CD4-positive, CD25-positive, alpha-beta regulatory T cell (primary cell): ENCODE measurements around the gene PIGQ. TPM values are rescaled to one million over a fixed set of nuclear protein-coding genes. Genes with fewer than 3 reads are reported as not detected.

ENCODE experiments used
- ATAC-seq, 2 donors: fragments of 150-1000 bp; cut with Tn5 transposase; one replicate each; pipeline ENCODE4 v1.10.0; 2021; ENCODE audit warnings: low read depth in 2 of 2, moderate number of reproducible peaks in 2 of 2, moderate library complexity in 1 of 2
- DNase-seq, 3 donors: peaks; one replicate each; pipeline versions ENCODE4 v3.0.0 to v3.0.0-alpha.2; 2012 to 2022; ENCODE audit warnings: mixed read lengths in 1 of 3
- H3K27ac ChIP-seq: one replicate; pipeline ENCODE4 v1.7.0; 2013; ENCODE audit warnings: mild to moderate bottlenecking, low read length; ENCODE audit not compliant: insufficient read depth, poor library complexity, severe bottlenecking
- H3K27me3 ChIP-seq: one replicate; pipeline ENCODE4 v1.7.0; 2013; ENCODE audit warnings: low read length; ENCODE audit not compliant: control insufficient read depth, insufficient read depth
- H3K36me3 ChIP-seq: one replicate; pipeline ENCODE4 v1.7.0; 2013; ENCODE audit warnings: mild to moderate bottlenecking, low read length, moderate library complexity; ENCODE audit not compliant: control insufficient read depth, insufficient read depth
- H3K4me1 ChIP-seq: 2 replicates; pipeline ENCODE4 v1.7.0; 2013; ENCODE audit warnings: mild to moderate bottlenecking, low read length; ENCODE audit not compliant: insufficient read depth, control insufficient read depth, poor library complexity, severe bottlenecking
- H3K4me3 ChIP-seq: one replicate; pipeline ENCODE4 v1.7.0; 2013; ENCODE audit warnings: low read depth, mild to moderate bottlenecking, low read length, moderate library complexity
- H3K9me3 ChIP-seq, 2 experiments: 1 replicate in 1 of 2; 2 replicates in 1 of 2; pipeline ENCODE4 v1.7.0; 2013; ENCODE audit warnings: low read length in 2 of 2, mild to moderate bottlenecking in 1 of 2, moderate library complexity in 1 of 2; ENCODE audit not compliant: control insufficient read depth in 2 of 2
- H3K27ac Mint-ChIP-seq, 3 donors: one replicate each; pipeline ENCODE4 v1.8.0; 2020 to 2022; ENCODE audit warnings: mild to moderate bottlenecking in 3 of 3, mixed read lengths in 3 of 3, moderate library complexity in 2 of 3
- H3K27me3 Mint-ChIP-seq: one replicate; pipeline ENCODE4 v1.8.0; 2022; ENCODE audit warnings: mild to moderate bottlenecking, mixed read lengths
- H3K36me3 Mint-ChIP-seq: one replicate; pipeline ENCODE4 v1.8.0; 2020; ENCODE audit warnings: mixed read lengths
- H3K4me1 Mint-ChIP-seq, 4 donors: one replicate each; pipeline ENCODE4 v1.8.0; 2020 to 2022; ENCODE audit warnings: mixed read lengths in 4 of 4, mild to moderate bottlenecking in 1 of 4
- H3K4me3 Mint-ChIP-seq, 4 donors: one replicate each; pipeline ENCODE4 v1.8.0; 2020 to 2022; ENCODE audit warnings: mild to moderate bottlenecking in 4 of 4, mixed read lengths in 4 of 4, moderate library complexity in 3 of 4
- H3K9me3 Mint-ChIP-seq, 7 donors: one replicate each; pipeline ENCODE4 v1.8.0; 2020 to 2022; ENCODE audit warnings: mixed read lengths in 7 of 7, mild to moderate bottlenecking in 3 of 7, moderate library complexity in 2 of 7
- polyA plus RNA-seq, 4 donors: library from polyadenylated mRNA; unstranded; fragments of 300-500 nt; fragmentation: Illumina TruSeq; gene quantifications; one replicate each; pipeline ENCODE4 v1.2.3, GENCODE V29; 2021
- total RNA-seq: library from RNA; stranded (reverse); gene quantifications from one replicate; pipeline ENCODE4 v1.2.3, GENCODE V29; 2022

The PIGQ gene
- total and polyA plus RNA-seq, 5 donors from 2014 or later = 11.6 to 25.7 (median 13.1) TPM

DNA sequence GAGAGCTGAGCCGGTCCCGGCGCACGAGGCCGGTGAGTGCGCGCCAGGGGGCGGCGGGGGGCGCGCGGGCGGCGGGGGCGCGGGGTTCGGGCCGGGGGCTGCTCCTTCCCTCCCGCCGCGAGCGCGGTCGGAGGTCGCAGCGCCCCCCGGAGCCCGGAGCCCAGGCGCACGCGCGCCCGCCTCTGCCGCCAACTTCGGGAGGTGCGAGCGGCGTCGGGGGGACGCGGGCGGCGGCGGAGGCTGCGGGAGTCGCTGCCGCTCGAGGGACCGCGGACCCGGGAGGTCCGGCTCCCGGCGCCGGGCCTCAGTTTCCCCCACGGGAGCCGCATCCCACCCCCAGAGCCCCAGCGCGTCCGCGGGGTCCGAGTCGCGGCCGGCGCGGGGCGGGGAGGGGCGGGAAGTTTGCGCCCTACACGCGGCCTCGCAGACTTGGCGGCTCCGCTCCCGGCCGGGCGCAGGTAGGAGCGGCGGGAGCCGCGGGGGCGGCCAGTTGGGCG is 9.5 kb upstream of the PIGQ start, which contains the start of gene PRR35:
Gene PRR35, plus strand, starts transcription at position 191 of the 497 bp plus-strand sequence. CDS start 2,901 bp downstream, outside the sequence.
- Histone ChIP-seq H3K27ac (no peak within 1 kb of the TSS), H3K27me3 (no peaks in the 10 kb centered on the region), H3K4me3 (no peak within 1 kb of the TSS), H3K4me1 (no peaks in the 10 kb centered on the region), H3K9me3 (no peaks in the 10 kb centered on the region), H3K36me3 (no peaks in the 10 kb centered on the region)
- H3K4me3 Mint-ChIP-seq = no peak within 1 kb of the TSS
- peaks cover 0 to 3% (median 0%) of the 10 kb centered on the region in 7 donors for H3K9me3 Mint-ChIP-seq
- H3K27me3 Mint-ChIP-seq = peaks cover 11% of the 10 kb centered on the region
- no peak within 1 kb of the TSS for H3K27ac Mint-ChIP-seq
- DNase-seq (no peak), ATAC-seq (no peak)
- no peaks in the 10 kb centered on the region for H3K36me3 Mint-ChIP-seq
- peaks cover 0 to 3% (median 0%) of the 10 kb centered on the region in 4 donors for H3K4me1 Mint-ChIP-seq

DNA sequence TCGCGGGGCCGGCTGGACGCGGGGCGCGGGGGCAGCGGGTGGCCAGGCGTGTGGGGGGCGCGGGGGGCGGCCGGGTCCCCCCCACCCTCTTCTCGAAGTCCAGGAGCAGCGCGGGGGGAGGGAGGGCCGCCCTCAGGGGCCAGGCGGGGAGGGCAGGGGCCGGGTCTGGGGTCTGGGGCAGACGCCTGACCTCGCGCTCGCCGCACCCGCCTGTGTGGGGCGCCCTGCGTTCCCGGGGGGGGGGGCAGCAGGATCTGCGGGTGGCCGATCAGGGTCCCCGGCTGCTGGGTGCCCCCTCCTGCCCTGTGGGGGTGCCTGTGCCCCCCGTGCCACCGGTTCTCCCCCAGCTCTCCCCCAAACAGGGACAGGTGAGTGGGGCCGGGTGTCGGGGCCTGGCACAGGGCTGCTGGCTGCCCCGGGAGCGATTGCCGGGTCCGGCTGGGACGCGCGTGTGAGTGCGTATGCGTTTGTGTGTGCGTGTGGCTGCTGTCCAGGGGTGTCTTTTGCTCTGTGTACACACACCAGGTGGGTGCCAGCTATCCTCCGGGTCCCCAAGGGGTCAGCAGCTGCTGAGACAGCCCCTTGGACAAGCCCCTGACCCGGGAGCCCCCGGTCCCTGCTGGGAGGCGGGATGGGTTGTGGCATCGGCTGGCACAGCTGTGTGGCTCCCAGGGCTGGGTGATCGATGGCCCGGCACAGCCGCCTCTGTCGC is 8.9 kb upstream of the PIGQ start:
- Histone ChIP-seq H3K4me3 (no peak overlapping the region), H3K9me3 (no peaks in the 10 kb centered on the region), H3K36me3 (no peaks in the 10 kb centered on the region), H3K27ac (no peak overlapping the region), H3K27me3 (no peaks in the 10 kb centered on the region), H3K4me1 (peaks cover 3% of the 10 kb centered on the region)
- H3K4me1 Mint-ChIP-seq = peaks cover 0 to 3% (median 0%) of the 10 kb centered on the region in 4 donors
- H3K9me3 Mint-ChIP-seq = peaks cover 0 to 3% (median 0%) of the 10 kb centered on the region in 7 donors
- no peaks in the 10 kb centered on the region for H3K36me3 Mint-ChIP-seq
- peaks cover 11% of the 10 kb centered on the region for H3K27me3 Mint-ChIP-seq
- DNase-seq (no peak), ATAC-seq (no peak)
- H3K27ac Mint-ChIP-seq = no peak overlapping the region
- no peak overlapping the region for H3K4me3 Mint-ChIP-seq

DNA sequence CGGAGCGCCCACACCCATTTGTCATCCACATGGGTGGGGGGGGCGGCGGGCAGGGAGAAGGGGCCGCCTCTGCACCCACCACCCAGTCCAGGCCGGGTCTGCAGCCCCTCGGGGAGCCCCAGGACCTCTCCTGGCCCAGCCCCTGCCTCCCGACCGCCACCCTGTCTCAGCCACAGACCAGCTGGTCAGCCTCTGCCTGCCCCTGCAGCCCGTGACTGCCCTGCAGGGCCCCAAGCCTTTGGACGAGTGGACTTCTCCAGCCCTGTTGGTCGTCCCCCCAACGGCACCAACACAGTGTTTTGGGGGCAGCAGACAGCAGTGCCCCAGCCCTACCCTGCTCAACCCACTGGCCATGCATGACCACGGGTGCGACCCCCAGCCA is 8.4 kb upstream of the PIGQ start:
- Mint-ChIP-seq H3K27me3 (peaks cover 11% of the 10 kb centered on the region), H3K4me1 (peaks cover 0 to 5% (median 0%) of the 10 kb centered on the region in 4 donors)
- no peak for ATAC-seq

DNA sequence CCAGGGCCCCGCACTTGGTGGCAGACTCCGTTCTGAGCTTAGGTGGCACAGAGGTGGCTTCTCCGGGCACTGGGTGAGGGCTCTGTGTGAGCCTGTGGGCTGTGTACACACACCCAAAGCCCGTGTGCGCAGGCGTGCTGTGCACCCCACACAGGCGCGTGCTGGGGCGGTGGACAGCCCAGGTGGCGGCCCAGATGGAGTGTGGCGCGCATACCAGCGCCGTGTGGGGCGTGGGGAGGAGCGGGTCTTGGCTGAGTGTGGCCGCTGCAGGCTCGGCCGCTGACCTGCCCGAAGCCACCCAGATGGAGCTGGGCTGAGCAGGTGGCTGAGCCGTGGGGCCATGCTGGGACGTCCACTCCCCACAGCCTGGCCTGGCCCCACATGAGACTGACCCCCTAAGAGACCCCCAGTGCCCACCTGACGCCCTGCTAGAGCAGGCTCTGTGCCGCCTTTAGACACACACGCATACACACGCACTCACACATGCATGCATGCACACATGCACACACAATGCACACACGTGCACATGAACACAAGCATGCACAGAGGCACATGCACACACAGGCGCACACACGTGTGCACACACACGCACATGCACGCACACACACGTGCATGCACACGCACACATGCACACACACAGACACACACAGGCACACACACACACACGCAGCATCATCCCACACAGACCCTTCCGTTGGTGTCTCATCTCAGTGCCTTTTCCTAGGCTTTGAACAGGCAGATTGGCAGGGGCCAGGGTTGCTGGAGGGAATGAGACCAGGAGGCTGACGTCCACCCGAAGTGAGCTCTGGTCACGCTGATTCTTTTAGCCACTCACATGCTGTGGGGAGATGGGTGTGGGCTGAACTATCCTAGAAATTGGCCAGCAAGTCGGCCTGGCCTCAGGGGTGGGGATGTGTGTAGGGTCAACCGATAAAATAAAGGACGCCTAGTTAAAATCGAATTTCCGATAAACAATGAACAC is 7.5 kb upstream of the PIGQ start:
- peaks cover 0 to 3% (median 0%) of the 10 kb centered on the region in 7 donors for H3K9me3 Mint-ChIP-seq
- Histone ChIP-seq H3K4me3 (no peak overlapping the region), H3K36me3 (no peaks in the 10 kb centered on the region), H3K4me1 (peaks cover 17% of the 10 kb centered on the region), H3K27me3 (no peaks in the 10 kb centered on the region), H3K9me3 (no peaks in the 10 kb centered on the region), H3K27ac (no peak overlapping the region)
- H3K4me1 Mint-ChIP-seq = peaks cover 0 to 13% (median 4%) of the 10 kb centered on the region in 4 donors
- H3K4me3 Mint-ChIP-seq = peak overlapping the region in 2 of 4 donors; percentile 35 to 79
- DNase-seq = no peak
- peaks cover 14% of the 10 kb centered on the region for H3K27me3 Mint-ChIP-seq
- no peak for ATAC-seq
- H3K36me3 Mint-ChIP-seq = no peaks in the 10 kb centered on the region
- peak overlapping the region in 2 of 3 donors; percentile 38 to 46 for H3K27ac Mint-ChIP-seq

More for the DNA sequence above, 8.4 kb upstream of the PIGQ start:
- Histone ChIP-seq H3K36me3 (no peaks in the 10 kb centered on the region), H3K4me3 (no peak overlapping the region), H3K27me3 (no peaks in the 10 kb centered on the region), H3K9me3 (no peaks in the 10 kb centered on the region), H3K27ac (no peak overlapping the region), H3K4me1 (peaks cover 9% of the 10 kb centered on the region)
- H3K9me3 Mint-ChIP-seq = peaks cover 0 to 3% (median 0%) of the 10 kb centered on the region in 7 donors
- DNase-seq = no peak
- no peaks in the 10 kb centered on the region for H3K36me3 Mint-ChIP-seq
- H3K4me3 Mint-ChIP-seq = no peak overlapping the region
- H3K27ac Mint-ChIP-seq = no peak overlapping the region

DNA sequence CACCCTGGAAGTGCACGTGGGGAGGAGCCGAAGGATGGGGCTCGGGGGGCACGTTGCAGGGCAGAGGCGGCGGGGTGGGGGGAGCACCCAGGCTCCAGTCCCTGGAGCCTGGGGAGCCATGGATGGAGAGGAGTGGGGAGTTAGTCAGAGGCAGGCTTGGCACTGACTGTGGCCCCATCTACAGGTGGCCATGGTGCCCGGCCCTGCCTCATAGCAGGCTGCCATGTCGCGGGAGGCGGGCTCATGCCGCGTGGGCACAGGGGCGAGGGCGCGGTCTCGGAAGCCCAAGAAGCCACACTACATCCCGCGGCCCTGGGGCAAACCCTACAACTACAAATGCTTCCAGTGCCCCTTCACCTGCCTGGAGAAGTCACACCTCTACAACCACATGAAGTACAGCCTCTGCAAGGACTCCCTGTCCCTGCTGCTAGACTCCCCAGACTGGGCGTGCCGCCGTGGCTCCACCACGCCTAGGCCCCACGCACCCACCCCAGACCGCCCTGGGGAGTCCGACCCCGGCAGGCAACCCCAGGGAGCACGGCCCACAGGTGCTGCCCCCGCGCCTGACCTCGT is 6.6 kb upstream of the PIGQ start:
- no peak overlapping the region for H3K4me3 Mint-ChIP-seq
- no peak for ATAC-seq

DNA sequence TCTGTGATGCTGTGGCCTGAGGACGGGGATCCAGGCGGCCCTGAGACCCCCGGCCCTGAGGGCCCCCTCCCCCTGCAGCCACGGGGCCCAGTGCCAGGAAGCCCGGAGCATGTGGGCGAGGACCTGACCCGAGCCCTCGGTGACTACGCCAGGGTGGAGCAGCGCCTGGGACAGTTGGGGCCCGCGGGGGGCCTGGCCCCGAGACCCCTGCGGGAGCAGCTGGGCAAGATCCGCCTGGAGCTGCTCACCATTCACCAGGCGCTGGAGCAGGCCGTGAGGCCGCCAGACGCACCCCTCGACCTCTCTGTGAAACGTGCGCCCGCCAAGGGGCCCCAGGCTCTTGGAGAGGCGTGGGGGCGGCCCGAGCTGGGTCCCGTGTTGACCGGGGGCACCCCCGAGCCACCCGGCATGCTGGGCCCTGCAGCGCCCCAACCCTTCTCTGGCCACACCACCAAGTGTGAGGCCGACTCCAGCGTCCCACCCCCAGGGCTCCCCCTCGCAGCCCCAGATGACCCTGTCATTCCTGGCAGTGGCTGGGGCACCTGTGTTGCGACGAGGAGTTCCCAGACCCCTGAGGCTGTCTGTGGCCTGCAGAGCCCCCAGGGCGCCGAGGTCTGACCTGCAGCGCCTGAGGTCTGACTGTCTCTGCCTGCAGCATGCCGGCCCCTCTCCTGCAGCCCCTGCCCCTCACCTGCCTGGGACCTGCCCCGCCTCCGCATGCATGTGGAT is 4.9 kb upstream of the PIGQ start:
- Mint-ChIP-seq H3K36me3 (no peaks in the 10 kb centered on the region), H3K27me3 (peaks cover 4% of the 10 kb centered on the region), H3K9me3 (peaks cover 0 to 3% (median 0%) of the 10 kb centered on the region in 7 donors), H3K27ac (no peak overlapping the region), H3K4me3 (no peak overlapping the region), H3K4me1 (peaks cover 0 to 23% (median 6%) of the 10 kb centered on the region in 4 donors)
- no peaks in the 10 kb centered on the region for H3K27me3 ChIP-seq
- H3K27ac ChIP-seq = no peak overlapping the region
- H3K9me3 ChIP-seq = no peaks in the 10 kb centered on the region
- H3K36me3 ChIP-seq = no peaks in the 10 kb centered on the region
- H3K4me1 ChIP-seq = peaks cover 40% of the 10 kb centered on the region
- no peak for DNase-seq
- no peak for ATAC-seq
- no peak overlapping the region for H3K4me3 ChIP-seq

More for the DNA sequence above, 6.6 kb upstream of the PIGQ start:
- H3K27ac ChIP-seq = no peak overlapping the region
- Mint-ChIP-seq H3K27me3 (peaks cover 8% of the 10 kb centered on the region), H3K36me3 (no peaks in the 10 kb centered on the region), H3K4me1 (peaks cover 0 to 19% (median 5%) of the 10 kb centered on the region in 4 donors), H3K27ac (no peak overlapping the region), H3K9me3 (peaks cover 0 to 3% (median 0%) of the 10 kb centered on the region in 7 donors)
- H3K4me1 ChIP-seq = peaks cover 26% of the 10 kb centered on the region
- no peaks in the 10 kb centered on the region for H3K9me3 ChIP-seq
- H3K4me3 ChIP-seq = no peak overlapping the region
- H3K36me3 ChIP-seq = no peaks in the 10 kb centered on the region
- no peak for DNase-seq
- H3K27me3 ChIP-seq = no peaks in the 10 kb centered on the region
